Osteocyte (in vitro differentiated cells): ENCODE measurements around the gene MSANTD1. TPM values are rescaled to one million over a fixed set of nuclear protein-coding genes. Genes with fewer than 3 reads are reported as not detected.

Experiments used
- DNase-seq: peaks from one replicate; pipeline ENCODE4 v3.0.0; 2021; ENCODE audit warnings: mixed read lengths; ENCODE audit not compliant: unreplicated experiment; ENCODE audit errors: extremely low spot score
- H3K27ac Mint-ChIP-seq: one replicate; pipeline ENCODE4 v1.8.0; 2021; ENCODE audit warnings: mild to moderate bottlenecking, mixed read lengths; ENCODE audit not compliant: unreplicated experiment
- H3K27me3 Mint-ChIP-seq: one replicate; pipeline ENCODE4 v1.8.0; 2021; ENCODE audit warnings: mixed read lengths; ENCODE audit not compliant: unreplicated experiment
- H3K36me3 Mint-ChIP-seq: one replicate; pipeline ENCODE4 v1.8.0; 2021; ENCODE audit warnings: mixed read lengths; ENCODE audit not compliant: unreplicated experiment
- H3K4me1 Mint-ChIP-seq: one replicate; pipeline ENCODE4 v1.8.0; 2021; ENCODE audit warnings: mixed read lengths; ENCODE audit not compliant: unreplicated experiment
- H3K4me3 Mint-ChIP-seq: one replicate; pipeline ENCODE4 v1.8.0; 2021; ENCODE audit warnings: mild to moderate bottlenecking, moderate library complexity, mixed read lengths; ENCODE audit not compliant: unreplicated experiment
- H3K9me3 Mint-ChIP-seq: one replicate; pipeline ENCODE4 v1.8.0; 2021; ENCODE audit warnings: mixed read lengths; ENCODE audit not compliant: unreplicated experiment
- CTCF ChIP-seq: fragments of 200-600 bp; sonication (generic); IDR thresholded peaks from 2 replicates; pipeline ENCODE4 v1.5.0; 2021; ENCODE audit warnings: antibody characterized with exemption, mild to moderate bottlenecking, moderate library complexity
- total RNA-seq: library from RNA; stranded (reverse); gene quantifications from 2 replicates; pipeline ENCODE4 v1.2.1, GENCODE V29; 2021

The MSANTD1 gene
- total RNA-seq, 1 donor from 2014 or later: 0.83 TPM

GRCh38 chr4:3217771-3218170 lies 31.2 kb upstream of the MSANTD1 start:
- no peak for TF ChIP-seq CTCF

GRCh38 chr4:3218824-3219760 lies 29.9 kb upstream of the MSANTD1 start:
- no peak for DNase-seq
- no peaks in the 10 kb centered on the region for H3K4me1 Mint-ChIP-seq
- H3K4me3 Mint-ChIP-seq: no peak overlapping the region
- no peak for TF ChIP-seq CTCF
- H3K27ac Mint-ChIP-seq: no peak overlapping the region
- H3K27me3 Mint-ChIP-seq: no peaks in the 10 kb centered on the region
- H3K9me3 Mint-ChIP-seq: no peaks in the 10 kb centered on the region
- peaks cover 37% of the 10 kb centered on the region for H3K36me3 Mint-ChIP-seq

More at GRCh38 chr4:3217771-3218170, 31.2 kb upstream of the MSANTD1 start:
- no peak overlapping the region for H3K4me3 Mint-ChIP-seq
- H3K9me3 Mint-ChIP-seq: no peaks in the 10 kb centered on the region
- H3K36me3 Mint-ChIP-seq: peaks cover 40% of the 10 kb centered on the region
- no peaks in the 10 kb centered on the region for H3K4me1 Mint-ChIP-seq
- no peaks in the 10 kb centered on the region for H3K27me3 Mint-ChIP-seq
- no peak overlapping the region for H3K27ac Mint-ChIP-seq
- DNase-seq: no peak

- H3K9me3 Mint-ChIP-seq: no peaks in the 10 kb centered on the region
- peaks cover 35% of the 10 kb centered on the region for H3K36me3 Mint-ChIP-seq
- H3K27me3 Mint-ChIP-seq: no peaks in the 10 kb centered on the region
- no peaks in the 10 kb centered on the region for H3K4me1 Mint-ChIP-seq
- H3K4me3 Mint-ChIP-seq: no peak overlapping the region
- TF ChIP-seq CTCF: no peak
- H3K27ac Mint-ChIP-seq: no peak overlapping the region
- no peak for DNase-seq
Observed at GRCh38 chr4:3219761-3220475, 29.0 kb upstream of the MSANTD1 start.

GRCh38 chr4:3220476-3221183 lies 28.3 kb upstream of the MSANTD1 start:
- Mint-ChIP-seq H3K27me3 (no peaks in the 10 kb centered on the region), H3K9me3 (no peaks in the 10 kb centered on the region), H3K27ac (no peak overlapping the region), H3K4me3 (no peak overlapping the region), H3K4me1 (no peaks in the 10 kb centered on the region), H3K36me3 (peaks cover 36% of the 10 kb centered on the region)
- no peak for DNase-seq
- no peak for TF ChIP-seq CTCF
